ENCODE data around the gene PLEKHA6. TPM values are rescaled to one million over a fixed set of nuclear protein-coding genes. Genes with fewer than 3 reads are reported as not detected.

Gene PLEKHA6
- total and polyA plus RNA-seq, 2 of the 4 experiments (the other 2 are of a cell fraction), result 8.2 to 19.9 TPM

GRCh38 chr1:204348722-204349121, 11.0 kb downstream of the PLEKHA6 start:
- Histone ChIP-seq H3K9me1 (ENCODE audit: insufficient read depth, low read length) (peaks cover 7% of the 10 kb centered on the region), H3K4me2 (ENCODE audit: low read depth, low read length) (peak overlapping the region; percentile 5; the same call in 1 of the 2 replicates), H3K27me3 (ENCODE audit: control insufficient read depth, insufficient read depth, low read length) (no peaks in the 10 kb centered on the region), H3K14ac (replicated peaks; ENCODE audit: low read depth, low read length) (peak overlapping the region; percentile 43), H4K5ac (ENCODE audit: low read depth, low read length) (peak overlapping the region; percentile 39), H2BK20ac (ENCODE audit: low read depth, low read length) (peak overlapping the region; percentile 50; the same call in 1 of the 2 replicates), H3K79me1 (ENCODE audit: low read depth in 1 of 2, low read length in 2 of 2) (0 out of 4 replicates have a peak, but pooled peaks cover 0 to 4% of the 10 kb centered on the region in 2 experiments), H2BK15ac (ENCODE audit: low read depth, low read length) (peak overlapping the region; percentile 4; the same call in 1 of the 3 replicates), H3K56ac (ENCODE audit: extremely low read depth, insufficient read depth, low read length) (no peak overlapping the region), H3K4ac (ENCODE audit: low read depth, low read length) (peak overlapping the region; percentile 33; the same call in 1 of the 2 replicates), H2AK5ac (ENCODE audit: low read depth, low read length) (peak overlapping the region; percentile 66; the same call in 1 of the 2 replicates), H3K9me3 (ENCODE audit: control insufficient read depth, insufficient read depth, low read length) (no peaks in the 10 kb centered on the region), H4K20me1 (ENCODE audit: insufficient read depth, low read length) (no peaks in the 10 kb centered on the region), H3K9ac (ENCODE audit: low read depth, low read length) (no peak overlapping the region), H3K18ac (ENCODE audit: low read depth, low read length) (peak overlapping the region; percentile 11), H2BK120ac (ENCODE audit: low read depth, low read length) (peak overlapping the region; percentile 66), H3K4me3 (ENCODE audit: insufficient read depth, low read depth, low read length) (no peak overlapping the region), H3K27ac (ENCODE audit: insufficient read depth, low read length) (peak overlapping the region; percentile 4; the same call in 1 of the 2 replicates), H3K23ac (ENCODE audit: low read depth, low read length) (peak overlapping the region; percentile 2; the same call in 1 of the 2 replicates), H3K4me1 (ENCODE audit: control insufficient read depth, insufficient read depth, low read length) (peaks cover 25% of the 10 kb centered on the region), H3K36me3 (ENCODE audit: control insufficient read depth, insufficient read depth, low read length) (no peaks in the 10 kb centered on the region), H4K91ac (ENCODE audit: insufficient read depth, low read depth, low read length) (peak overlapping the region; percentile 40), H2AFZ (replicated peaks; ENCODE audit: low read length, poor library complexity) (peak overlapping the region; percentile 74), H2BK5ac (ENCODE audit: low read depth, low read length, poor library complexity, severe bottlenecking) (no peak overlapping the region), H2AK9ac (replicated peaks; ENCODE audit: low read depth, low read length, poor library complexity) (peak overlapping the region; percentile 31), H4K8ac (ENCODE audit: low read depth in 2 of 2, low read length in 2 of 2) (peak overlapping the region; percentile 6 to 27; a peak in 3 of 4 replicates)
- no TSS peak for BruUV-seq (replicated peaks)
- dilution Hi-C loops (cut with HindIII; ENCODE audit: low sequenced_read_pairs, unreplicated experiment), result no loop called here
- in situ Hi-C loops (cut with MboI; ENCODE audit: low sequenced_read_pairs), result no loop called here
- DNase-seq (peak; percentile 62), ATAC-seq (ENCODE audit: low read depth) (peak; percentile 67)
- TF ChIP-seq MAFK (IDR thresholded peaks at IDR 0.05; ENCODE audit: low read depth, low read length) (no peak), MXI1 (IDR thresholded peaks at IDR 0.05; ENCODE audit: borderline replicate concordance, low read depth, low read length) (no peak), POLR2A (IDR thresholded peaks at IDR 0.05; ENCODE audit: low read depth, low read length) (no peak), CTCF (conservative IDR thresholded peaks at IDR 0.05; ENCODE audit: low read depth, low read length) (no peak), RFX5 (IDR thresholded peaks at IDR 0.05; ENCODE audit: low read depth, low read length) (no peak), FOS (IDR thresholded peaks at IDR 0.05; ENCODE audit: low read depth, low read length) (no peak), MAZ (IDR thresholded peaks at IDR 0.05; ENCODE audit: borderline replicate concordance, low read depth, low read length) (no peak), CHD1 (IDR thresholded peaks at IDR 0.05; ENCODE audit: low read depth, low read length) (no peak), BHLHE40 (IDR thresholded peaks at IDR 0.05; ENCODE audit: low read depth, low read length) (no peak), USF2 (IDR thresholded peaks at IDR 0.05; ENCODE audit: low read depth, low read length) (no peak), CEBPB (IDR thresholded peaks at IDR 0.05; ENCODE audit: low read depth, low read length) (no peak)
- ChIA-PET CTCF (no interaction called here), POLR2A (ENCODE audit: unreplicated experiment) (no interaction called here)
- 7% methylated on average over 3 of the region's 6 CpGs; no CpG with 5 or more reads in 1 of the 2 experiments for WGBS, 2 experiments (ENCODE audit: extremely low coverage in 2 of 2, insufficient read length in 1 of 2)
- intact Hi-C loops (cut with micrococcal nuclease), result no loop called here

All from IMR-90 (cell line).